Activated effector memory CD4-positive, alpha-beta T cell treated with Interleukin-2 at 50 U/mL for 16 hours (primary cell): ENCODE data around the gene CEP83.
"Not testable (repeated sequence)": the region's sequence is repeated elsewhere in the genome, so short reads cannot be mapped to it uniquely, and the experiment has no call there.

Source experiments
- DNase-seq: peaks from one replicate; pipeline ENCODE4 v3.0.0-alpha.2; 2020

Gene CEP83

GRCh38 chr12:94433744-94434143 lies 25.9 kb downstream of the CEP83 start:
- DNase-seq, result no peak

- no peak for DNase-seq
These were observed 29.4 kb downstream of the CEP83 start for GRCh38 chr12:94430304-94430703.

- DNase-seq, result no peak
These were observed 30.0 kb downstream of the CEP83 start for GRCh38 chr12:94429633-94430032.

GRCh38 chr12:94429191-94429590 lies 30.5 kb downstream of the CEP83 start:
- DNase-seq, result no peak

- DNase-seq, result no peak
These were observed 31.9 kb downstream of the CEP83 start for GRCh38 chr12:94427501-94428381.

- DNase-seq, result no peak
These were observed 33.6 kb downstream of the CEP83 start for GRCh38 chr12:94426049-94426448.

- DNase-seq, result not testable (repeated sequence)
These were observed 34.8 kb downstream of the CEP83 start for GRCh38 chr12:94424830-94425229.

GRCh38 chr12:94421868-94422740 lies 37.6 kb downstream of the CEP83 start:
- DNase-seq, result no peak

- DNase-seq, result no peak
These were observed 41.1 kb downstream of the CEP83 start for GRCh38 chr12:94418517-94418916.

- DNase-seq, result no peak
These were observed 43.1 kb downstream of the CEP83 start for GRCh38 chr12:94416613-94417012.

GRCh38 chr12:94415066-94415465 lies 44.6 kb downstream of the CEP83 start:
- no peak for DNase-seq

- no peak for DNase-seq
These were observed 54.1 kb downstream of the CEP83 start for GRCh38 chr12:94405413-94406116.

GRCh38 chr12:94404854-94405253 lies 54.8 kb downstream of the CEP83 start:
- DNase-seq, result no peak

- no peak for DNase-seq
These were observed 58.3 kb downstream of the CEP83 start for GRCh38 chr12:94401326-94401725.

- DNase-seq, result not testable (repeated sequence)
These were observed 61.0 kb downstream of the CEP83 start for GRCh38 chr12:94398685-94399084.

GRCh38 chr12:94397401-94397800 lies 62.3 kb downstream of the CEP83 start:
- DNase-seq, result no peak

- DNase-seq, result not testable (repeated sequence)
These were observed 63.7 kb downstream of the CEP83 start for GRCh38 chr12:94396014-94396413.

GRCh38 chr12:94390130-94390485 lies 69.6 kb downstream of the CEP83 start:
- no peak for DNase-seq

- DNase-seq, result not testable (repeated sequence)
These were observed 70.1 kb downstream of the CEP83 start for GRCh38 chr12:94389482-94390129.

- DNase-seq, result no peak
These were observed 73.2 kb downstream of the CEP83 start for GRCh38 chr12:94386422-94386821.

GRCh38 chr12:94384030-94384429 lies 75.6 kb downstream of the CEP83 start:
- DNase-seq, result no peak

- no peak for DNase-seq
These were observed 79.2 kb downstream of the CEP83 start for GRCh38 chr12:94380507-94380906.
